ENCODE results near the gene CHDH.

CHDH gene

GRCh38 chr3:53808496-53808895 lies 37.7 kb downstream of the CHDH start:
- Histone ChIP-seq H3F3A (ENCODE audit: control insufficient read depth, insufficient read depth) (no peaks in the 10 kb centered on the region), H3K36me3 (ENCODE audit: control insufficient read depth, low read length) (no peaks in the 10 kb centered on the region), H3K4me3 (ENCODE audit: low read length) (no peak overlapping the region), H3K4me1 (ENCODE audit: control insufficient read depth, low read length) (peaks cover 28% of the 10 kb centered on the region), H3K79me2 (ENCODE audit: control insufficient read depth, low read length) (no peaks in the 10 kb centered on the region), H3K27ac (ENCODE audit: low read depth, low read length) (no peak overlapping the region), H3K9me3 (ENCODE audit: control insufficient read depth, insufficient read depth, low read length) (no peaks in the 10 kb centered on the region), H3K4me2 (ENCODE audit: low read length) (no peak overlapping the region), H3K9me2 (replicated peaks; ENCODE audit: control insufficient read depth, low read length) (no peaks in the 10 kb centered on the region), H4K20me1 (ENCODE audit: control insufficient read depth, insufficient read depth, low read depth, low read length) (no peaks in the 10 kb centered on the region), H3K27me3 (ENCODE audit: control insufficient read depth, low read length) (peaks cover 16% of the 10 kb centered on the region)
- TF ChIP-seq EZH2phosphoT487 (IDR thresholded peaks at IDR 0.05; ENCODE audit: borderline replicate concordance, low read length) (no peak), CTCF (IDR thresholded peaks at IDR 0.05; ENCODE audit: low read depth, low read length, poor library complexity, severe bottlenecking) (no peak)

DNA sequence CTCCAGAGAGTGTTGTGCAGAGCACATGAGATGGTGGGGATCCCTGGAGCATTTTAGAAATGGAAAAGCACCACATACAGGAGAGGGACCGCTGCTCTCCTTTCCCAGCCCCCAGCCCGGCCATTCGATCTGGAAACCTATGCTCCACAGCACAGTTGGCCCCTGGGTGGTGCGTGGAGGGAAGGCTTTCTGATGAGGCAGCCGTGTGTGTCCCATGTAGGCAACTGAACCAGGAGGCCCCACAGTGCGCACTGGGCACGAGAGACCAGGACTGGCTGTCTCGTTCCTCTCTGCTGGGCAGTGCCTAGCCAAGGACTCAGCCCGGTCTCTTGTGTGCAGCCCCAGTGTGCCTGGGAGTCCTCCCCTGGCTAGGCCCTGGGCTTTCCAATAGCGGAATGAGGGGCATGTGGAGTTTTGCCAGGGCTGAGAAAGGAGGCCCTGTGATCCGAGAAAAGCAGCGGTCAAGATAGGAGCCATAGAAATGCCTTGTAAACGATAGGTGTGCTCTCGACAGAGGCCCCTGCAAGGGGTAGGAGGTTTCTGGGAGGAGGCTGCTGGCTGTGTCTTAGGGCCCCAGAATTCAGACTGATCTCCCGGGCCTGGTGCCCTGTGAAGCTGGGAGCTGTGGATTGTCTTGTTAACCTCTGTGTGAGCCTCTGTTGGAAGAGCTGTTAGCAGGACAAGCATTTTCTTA lies 39.0 kb downstream of the CHDH start:
- TF ChIP-seq EZH2phosphoT487 (IDR thresholded peaks at IDR 0.05; ENCODE audit: borderline replicate concordance, low read length) (no peak), CTCF (IDR thresholded peaks at IDR 0.05; ENCODE audit: low read depth, low read length, poor library complexity, severe bottlenecking) (no peak)
- Histone ChIP-seq H3F3A (ENCODE audit: control insufficient read depth, insufficient read depth) (no peaks in the 10 kb centered on the region), H3K27me3 (ENCODE audit: control insufficient read depth, low read length) (peaks cover 8% of the 10 kb centered on the region), H3K9me3 (ENCODE audit: control insufficient read depth, insufficient read depth, low read length) (no peaks in the 10 kb centered on the region), H3K4me2 (ENCODE audit: low read length) (peak overlapping the region; percentile 16; the same call in 1 of the 2 replicates), H3K9me2 (replicated peaks; ENCODE audit: control insufficient read depth, low read length) (no peaks in the 10 kb centered on the region), H3K79me2 (ENCODE audit: control insufficient read depth, low read length) (no peaks in the 10 kb centered on the region), H3K36me3 (ENCODE audit: control insufficient read depth, low read length) (no peaks in the 10 kb centered on the region), H3K27ac (ENCODE audit: low read depth, low read length) (no peak overlapping the region), H3K4me1 (ENCODE audit: control insufficient read depth, low read length) (peaks cover 28% of the 10 kb centered on the region), H3K4me3 (ENCODE audit: low read length) (no peak overlapping the region), H4K20me1 (ENCODE audit: control insufficient read depth, insufficient read depth, low read depth, low read length) (no peaks in the 10 kb centered on the region)

DNA sequence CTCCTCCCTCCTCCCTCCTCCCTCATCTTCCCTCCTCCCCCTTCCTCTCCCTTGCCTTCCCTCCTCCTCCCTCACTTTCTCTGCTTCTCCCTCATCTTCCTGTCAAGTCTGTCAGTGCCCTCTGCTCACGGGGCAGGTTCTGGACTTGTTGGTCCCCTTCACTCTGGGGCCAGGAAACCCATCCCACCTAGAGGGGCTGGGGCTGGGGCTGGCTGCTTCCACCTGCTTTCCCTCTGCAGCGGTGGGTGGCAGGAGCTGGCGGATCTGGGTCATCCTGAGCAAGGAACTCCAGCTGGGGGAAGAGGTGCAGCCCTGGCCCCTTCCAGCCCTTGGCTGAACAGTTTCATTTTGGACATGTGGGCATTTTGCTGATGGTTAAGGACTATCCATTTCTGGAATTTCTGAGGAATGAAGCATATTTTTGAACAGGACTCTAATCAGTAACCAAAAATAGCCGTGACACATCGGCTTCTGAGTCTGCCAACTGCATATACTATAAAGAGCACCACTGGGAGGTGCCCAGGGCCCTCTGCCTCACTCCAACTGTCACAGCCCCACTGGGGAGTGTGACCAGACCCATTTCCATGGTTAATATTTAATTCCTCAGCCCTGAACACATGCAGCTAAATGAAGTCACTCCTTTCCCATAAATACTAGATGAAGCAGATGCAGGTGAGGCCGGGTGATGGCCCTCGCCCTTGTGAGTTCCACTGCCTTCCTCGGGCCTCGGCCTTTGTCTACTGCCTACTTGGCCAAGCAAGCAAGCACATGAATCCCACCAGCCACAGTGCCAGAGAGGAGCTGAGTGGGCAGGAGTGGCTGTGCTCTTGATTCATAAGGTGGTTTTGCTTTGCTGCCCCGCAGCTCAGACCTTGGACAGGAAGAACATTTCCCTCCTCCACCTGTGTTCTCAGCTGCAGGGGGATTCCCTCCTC lies 39.8 kb downstream of the CHDH start:
- Histone ChIP-seq H4K20me1 (ENCODE audit: control insufficient read depth, insufficient read depth, low read depth, low read length) (no peaks in the 10 kb centered on the region), H3K4me2 (ENCODE audit: low read length) (peak overlapping the region; percentile 16; the same call in 1 of the 2 replicates), H3K36me3 (ENCODE audit: control insufficient read depth, low read length) (no peaks in the 10 kb centered on the region), H3K9me2 (replicated peaks; ENCODE audit: control insufficient read depth, low read length) (no peaks in the 10 kb centered on the region), H3K4me1 (ENCODE audit: control insufficient read depth, low read length) (peaks cover 28% of the 10 kb centered on the region), H3K27ac (ENCODE audit: low read depth, low read length) (no peak overlapping the region), H3K4me3 (ENCODE audit: low read length) (no peak overlapping the region), H3K79me2 (ENCODE audit: control insufficient read depth, low read length) (no peaks in the 10 kb centered on the region), H3K27me3 (ENCODE audit: control insufficient read depth, low read length) (peaks cover 7% of the 10 kb centered on the region), H3F3A (ENCODE audit: control insufficient read depth, insufficient read depth) (no peaks in the 10 kb centered on the region), H3K9me3 (ENCODE audit: control insufficient read depth, insufficient read depth, low read length) (no peaks in the 10 kb centered on the region)
- TF ChIP-seq EZH2phosphoT487 (IDR thresholded peaks at IDR 0.05; ENCODE audit: borderline replicate concordance, low read length) (no peak), CTCF (IDR thresholded peaks at IDR 0.05; ENCODE audit: low read depth, low read length, poor library complexity, severe bottlenecking) (no peak)
